PC-3 (cell line): ENCODE measurements around the gene STX5. TPM values are rescaled to one million over a fixed set of nuclear protein-coding genes. Genes with fewer than 3 reads are reported as not detected.

Experiments used
- ATAC-seq: fragments of 200-7000 bp; cut with Tn5 transposase; 2 replicates; pipeline ENCODE4 v1.9.1; 2020; ENCODE audit warnings: mild to moderate bottlenecking, moderate library complexity
- BruUV-seq: library from RNA; stranded (reverse); fragments of 400-500 nt; replicated peaks from 2 replicates; lab custom pipeline; 2021; lab: Mats Ljungman, UMichigan
- CTCF ChIA-PET: fragments of 300-600 bp; sonication (Branson Sonifier 250); formaldehyde crosslinking; loops from one replicate; lab custom pipeline; 2022; ENCODE audit warnings: antibody characterized with exemption; lab: Charles Lee
- POLR2A ChIA-PET: fragments of 300-600 bp; sonication (Branson Sonifier 250); formaldehyde crosslinking; loops from one replicate; lab custom pipeline; 2022; ENCODE audit warnings: antibody characterized with exemption; ENCODE audit not compliant: unreplicated experiment; lab: Charles Lee
- DNase-seq: peaks from one replicate; pipeline ENCODE4 v3.0.0-alpha.2; 2015
- H2AFZ ChIP-seq: fragments of 300-600 bp; sonication (generic); 2 replicates; pipeline ENCODE4 v1.6.0; 2016; ENCODE audit warnings: antibody characterized with exemption, low read length
- H3F3A ChIP-seq: fragments of 300-600 bp; sonication (generic); one replicate; pipeline ENCODE4 v1.6.0; 2017; ENCODE audit warnings: antibody characterized with exemption, low read length, control low read depth, mild to moderate bottlenecking; ENCODE audit not compliant: unreplicated experiment
- H3K27ac ChIP-seq: fragments of 300-600 bp; sonication (generic); 2 replicates; pipeline ENCODE4 v1.5.1; 2016; ENCODE audit warnings: mild to moderate bottlenecking, low read length
- H3K27me3 ChIP-seq: fragments of 300-600 bp; sonication (generic); 2 replicates; pipeline ENCODE4 v1.6.1; 2016; ENCODE audit warnings: low read length, mixed read lengths
- H3K36me3 ChIP-seq: fragments of 300-600 bp; sonication (generic); 2 replicates; pipeline ENCODE4 v1.6.1; 2016; ENCODE audit warnings: low read depth, mixed run types, low read length, mixed read lengths
- H3K4me1 ChIP-seq: fragments of 300-600 bp; sonication (generic); 2 replicates; pipeline ENCODE4 v1.5.1; 2016; ENCODE audit warnings: low read length; ENCODE audit not compliant: insufficient read depth
- H3K4me2 ChIP-seq: fragments of 300-600 bp; sonication (generic); 2 replicates; pipeline ENCODE4 v1.6.0; 2016; ENCODE audit warnings: low read length
- H3K4me3 ChIP-seq: fragments of 300-600 bp; sonication (generic); 2 replicates; pipeline ENCODE4 v1.5.1; 2016; ENCODE audit warnings: mild to moderate bottlenecking, low read length, mixed read lengths
- H3K79me2 ChIP-seq: fragments of 300-600 bp; sonication (generic); 2 replicates; pipeline ENCODE4 v1.6.1; 2017; ENCODE audit warnings: low read length, mixed read lengths
- H3K9ac ChIP-seq: fragments of 300-600 bp; sonication (generic); 2 replicates; pipeline ENCODE4 v1.6.0; 2016; ENCODE audit warnings: mild to moderate bottlenecking, low read length
- H3K9me2 ChIP-seq: fragments of 300-600 bp; sonication (generic); replicated peaks from 2 replicates; pipeline ENCODE4 v1.6.1; 2016; ENCODE audit warnings: mixed run types, low read length, mixed read lengths
- H3K9me3 ChIP-seq: fragments of 300-600 bp; sonication (generic); 2 replicates; pipeline ENCODE4 v1.6.1; 2016; ENCODE audit warnings: low read length, mixed read lengths
- H4K20me1 ChIP-seq: fragments of 300-600 bp; sonication (generic); 2 replicates; pipeline ENCODE4 v1.6.1; 2016; ENCODE audit warnings: low read length, mixed read lengths
- EZH2 ChIP-seq: fragments of 300-600 bp; sonication (generic); IDR thresholded peaks from one replicate; pipeline ENCODE4 v1.6.1; 2017; ENCODE audit warnings: antibody characterized with exemption, mild to moderate bottlenecking, low read length; ENCODE audit not compliant: unreplicated experiment
- EZH2phosphoT487 ChIP-seq: fragments of 300-600 bp; sonication (generic); IDR thresholded peaks from 2 replicates; pipeline ENCODE4 v1.6.1; 2018; ENCODE audit warnings: mild to moderate bottlenecking, antibody characterized with exemption, low read length, borderline replicate concordance
- intact Hi-C: fragments of 100-400 bp; cut with micrococcal nuclease; formaldehyde crosslinking; loops from 2 replicates; pipeline ENCODE4 v1.9.0; 2023
- total RNA-seq: library from RNA; depleted of rRNA; stranded (reverse); fragments of >200 nt; gene quantifications from 2 replicates; pipeline ENCODE4 v1.2.3, GENCODE V29; 2014
- TF ChIP-seq, protein P1 (sequence below): fragments of 300-600 bp; sonication (generic); conservative IDR thresholded peaks from 2 replicates; pipeline ENCODE4 v1.5.1; 2017; ENCODE audit warnings: antibody characterized with exemption, low read depth, mild to moderate bottlenecking, low read length

The STX5 gene
- total RNA-seq, 1 experiment from 2014 or later = 48.2 TPM

DNA sequence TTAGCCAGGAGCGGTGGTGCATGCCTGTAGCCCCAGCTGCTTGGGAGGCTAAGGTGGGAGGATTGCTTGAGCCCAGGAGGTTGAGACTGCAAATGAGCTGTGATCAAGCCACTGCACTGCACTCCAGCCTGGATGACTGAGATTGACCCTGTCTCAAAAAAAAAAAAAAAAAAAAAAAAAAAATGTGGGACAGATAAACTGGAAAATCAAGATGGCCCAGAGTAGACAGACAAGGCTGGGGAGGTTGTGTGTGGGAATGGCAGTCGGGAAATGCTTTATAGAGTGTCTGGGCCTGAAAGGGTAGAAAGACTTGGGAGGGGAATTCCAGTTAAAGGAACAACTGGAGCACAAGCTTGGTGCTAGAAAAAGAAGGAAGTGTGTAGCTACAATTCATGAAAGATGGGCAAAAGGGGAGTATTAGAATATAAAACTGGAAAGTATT is 25.7 kb upstream of the STX5 start:
- peaks cover 30% of the 10 kb centered on the region for H3F3A ChIP-seq
- CTCF ChIA-PET = interaction anchor here (0.6 to 1.3 kb wide), 3 partner anchors 71 to 1161 kb away, joined by 3 to 10 read pairs (median 5); partner anchors contain the start of gene LBHD1
- H3K36me3 ChIP-seq = peaks cover 30% of the 10 kb centered on the region
- H3K79me2 ChIP-seq = peaks cover 92% of the 10 kb centered on the region
- no peaks in the 10 kb centered on the region for H3K9me2 ChIP-seq
- H3K27ac ChIP-seq = peak overlapping the region; percentile 9
- peaks cover 30% of the 10 kb centered on the region for H3K4me1 ChIP-seq
- POLR2A ChIA-PET = interaction anchor here (0.6 to 1.6 kb wide), 4 partner anchors 16 to 130 kb away, joined by 3 to 25 read pairs (median 14); partner anchors contain the start of genes HNRNPUL2 and TAF6L
- H3K4me2 ChIP-seq = peak overlapping the region; percentile 95
- peak overlapping the region; percentile 97 for H3K9ac ChIP-seq
- intact Hi-C loops = loop anchor here (2.0 kb wide), 1 partner anchor 23 kb away; the partner anchor contains the start of gene SLC3A2
- DNase-seq (peak; percentile 68), ATAC-seq (no peak)
- peak overlapping the region; percentile 93 for H3K4me3 ChIP-seq
- H3K27me3 ChIP-seq = no peaks in the 10 kb centered on the region
- peaks cover 30% of the 10 kb centered on the region for H4K20me1 ChIP-seq
- no peaks in the 10 kb centered on the region for H3K9me3 ChIP-seq
- no TSS peak for BruUV-seq
- H2AFZ ChIP-seq = no peak overlapping the region
- TF ChIP-seq, protein P1, sequence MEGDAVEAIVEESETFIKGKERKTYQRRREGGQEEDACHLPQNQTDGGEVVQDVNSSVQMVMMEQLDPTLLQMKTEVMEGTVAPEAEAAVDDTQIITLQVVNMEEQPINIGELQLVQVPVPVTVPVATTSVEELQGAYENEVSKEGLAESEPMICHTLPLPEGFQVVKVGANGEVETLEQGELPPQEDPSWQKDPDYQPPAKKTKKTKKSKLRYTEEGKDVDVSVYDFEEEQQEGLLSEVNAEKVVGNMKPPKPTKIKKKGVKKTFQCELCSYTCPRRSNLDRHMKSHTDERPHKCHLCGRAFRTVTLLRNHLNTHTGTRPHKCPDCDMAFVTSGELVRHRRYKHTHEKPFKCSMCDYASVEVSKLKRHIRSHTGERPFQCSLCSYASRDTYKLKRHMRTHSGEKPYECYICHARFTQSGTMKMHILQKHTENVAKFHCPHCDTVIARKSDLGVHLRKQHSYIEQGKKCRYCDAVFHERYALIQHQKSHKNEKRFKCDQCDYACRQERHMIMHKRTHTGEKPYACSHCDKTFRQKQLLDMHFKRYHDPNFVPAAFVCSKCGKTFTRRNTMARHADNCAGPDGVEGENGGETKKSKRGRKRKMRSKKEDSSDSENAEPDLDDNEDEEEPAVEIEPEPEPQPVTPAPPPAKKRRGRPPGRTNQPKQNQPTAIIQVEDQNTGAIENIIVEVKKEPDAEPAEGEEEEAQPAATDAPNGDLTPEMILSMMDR = no peak
- TF ChIP-seq EZH2phosphoT487 = no peak
- no peak for TF ChIP-seq EZH2

DNA sequence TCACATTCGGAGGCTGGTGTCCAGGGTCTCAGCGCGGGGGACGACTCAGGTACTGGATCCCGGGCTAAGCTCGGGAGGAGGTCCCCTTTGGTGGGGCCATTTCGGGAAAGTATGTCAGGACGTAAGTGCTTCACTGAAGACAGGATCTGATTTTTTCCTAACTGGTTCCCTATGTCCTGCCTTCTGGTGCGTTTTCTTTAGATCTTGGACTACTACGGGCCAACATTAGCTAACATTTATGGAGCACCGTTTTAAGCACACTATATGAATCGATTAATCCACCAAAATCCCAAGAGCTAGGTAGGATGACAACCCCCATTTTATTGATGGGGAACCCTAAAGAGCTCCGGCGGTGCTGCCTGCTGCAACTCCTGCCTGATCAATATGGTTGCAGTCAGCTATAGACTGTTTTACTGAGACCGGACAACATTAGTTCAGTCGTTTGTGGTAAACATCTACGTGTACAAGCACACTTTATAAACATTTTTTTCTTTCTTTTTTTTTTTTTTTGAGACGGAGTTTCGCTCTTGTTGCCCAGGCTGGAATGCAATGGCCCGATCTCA is 24.6 kb upstream of the STX5 start:
- intact Hi-C loops = loop anchor here (1.0 to 2.0 kb wide), 2 partner anchors 15 to 24 kb away; partner anchors contain the start of gene SLC3A2
- Histone ChIP-seq H4K20me1 (peaks cover 41% of the 10 kb centered on the region), H3K9me3 (no peaks in the 10 kb centered on the region), H2AFZ (peak overlapping the region; percentile 67), H3K9me2 (no peaks in the 10 kb centered on the region), H3K27ac (peak overlapping the region; percentile 78), H3K79me2 (peaks cover 89% of the 10 kb centered on the region), H3K4me2 (peak overlapping the region; percentile 95), H3F3A (peaks cover 41% of the 10 kb centered on the region), H3K4me1 (peaks cover 31% of the 10 kb centered on the region), H3K9ac (peak overlapping the region; percentile 97), H3K27me3 (no peaks in the 10 kb centered on the region), H3K4me3 (peak overlapping the region; percentile 93), H3K36me3 (peaks cover 41% of the 10 kb centered on the region)
- peak; percentile 2 for ATAC-seq
- TSS peak; percentile 93 for BruUV-seq
- POLR2A ChIA-PET = interaction anchor here (0.6 to 2.2 kb wide), 5 partner anchors 9 to 1461 kb away, joined by 3 to 23 read pairs (median 7); partner anchors contain the start of genes PRDX5 and ZBTB3
- peak; percentile 18 for DNase-seq
- TF ChIP-seq EZH2phosphoT487 (no peak), EZH2 (no peak)
- TF ChIP-seq, protein P1 = no peak
- CTCF ChIA-PET = interaction anchor here (1.0 to 1.8 kb wide), 2 partner anchors 23 to 25 kb away, joined by 3 to 8 read pairs; partner anchors contain the start of gene SLC3A2
